Stimulated activated CD4-positive, alpha-beta T cell treated with anti-CD3 and anti-CD28 coated beads, Interleukin-1b, Interleukin-23, amount 100 ng/mL, for 48 hours (primary cell): Measurements from ENCODE around the gene ZNF805.
"Not testable (repeated sequence)": the region's sequence is repeated elsewhere in the genome, so short reads cannot be mapped to it uniquely, and the experiment has no call there.

ENCODE experiments used
- DNase-seq: peaks from one replicate; pipeline ENCODE4 v3.0.0-alpha.2; 2020

ZNF805 gene

DNA sequence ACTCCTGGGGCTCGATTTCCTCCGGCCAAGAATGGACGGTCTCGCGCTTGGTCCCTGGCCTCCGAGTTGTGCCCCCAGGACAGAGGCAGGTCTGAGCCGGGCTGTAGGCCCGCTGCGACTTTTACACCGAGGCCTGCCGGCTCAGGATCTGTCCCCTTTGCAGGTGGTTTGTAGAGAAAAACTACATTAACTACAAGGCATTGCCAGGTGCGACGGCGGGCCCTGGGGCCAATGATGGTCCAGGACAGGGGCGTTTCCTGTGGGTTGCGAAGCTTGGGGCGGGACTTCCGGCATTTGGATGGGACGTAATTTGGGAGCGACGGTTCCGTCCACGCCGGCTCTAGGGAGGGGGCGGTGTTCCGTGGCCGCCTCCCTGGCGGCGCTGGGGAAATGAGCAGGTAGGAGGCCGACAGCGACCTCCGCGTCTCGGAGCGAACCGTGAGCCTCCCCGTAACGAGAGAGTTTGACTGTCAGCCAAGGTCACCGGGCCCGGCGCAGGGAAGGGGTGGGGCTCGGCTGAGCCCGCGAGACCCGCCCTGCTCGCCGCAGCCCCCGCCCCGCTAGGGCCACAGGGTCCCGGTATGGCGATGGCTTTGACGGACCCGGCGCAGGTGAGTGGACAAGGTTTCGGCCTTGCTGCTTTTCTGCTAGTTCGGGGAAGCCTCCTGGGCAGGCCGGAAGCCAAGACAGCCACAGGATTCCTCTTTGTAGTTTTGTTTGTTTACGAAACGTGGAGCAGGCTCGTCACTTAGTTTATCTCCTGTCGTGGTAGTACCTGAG lies at the start of gene ZNF805:
Gene ZNF805 (plus strand): TSS at position 322 of the 780 bp plus-strand sequence. CDS start 260 bp downstream, at position 582.
- DNase-seq: peak; percentile 94

GRCh38 chr19:57191141-57192076 lies 49.0 kb upstream of the ZNF805 start, which contains the start of gene ZNF264:
ZNF264 (plus strand) TSS chr19:57191500; CDS start chr19:57191914, 414 bp downstream.
- DNase-seq: peak; percentile 87

- no peak for DNase-seq
Observed at GRCh38 chr19:57192077-57192420, 48.4 kb upstream of the ZNF805 start.

GRCh38 chr19:57192993-57193392 lies 47.4 kb upstream of the ZNF805 start:
- no peak for DNase-seq

DNA sequence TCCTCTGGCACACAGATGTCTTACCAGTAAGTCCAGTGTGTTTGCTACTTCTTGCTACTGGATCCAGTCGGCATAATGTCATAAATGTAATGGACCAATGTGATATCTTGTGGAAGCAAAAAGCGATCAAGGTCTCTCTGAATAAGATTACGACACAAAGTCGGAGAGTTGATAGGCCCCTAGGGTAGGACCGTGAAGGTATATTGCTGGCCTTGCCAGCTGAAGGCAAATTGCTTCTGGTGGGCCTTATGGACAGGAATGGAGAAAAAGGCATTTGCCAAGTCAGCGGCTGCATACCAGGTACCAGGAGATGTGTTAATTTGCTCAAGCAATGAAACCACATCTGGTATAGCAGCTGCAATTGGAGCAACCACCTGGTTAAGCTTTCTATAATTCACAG lies 42.6 kb upstream of the ZNF805 start:
- not testable (repeated sequence) for DNase-seq

DNA sequence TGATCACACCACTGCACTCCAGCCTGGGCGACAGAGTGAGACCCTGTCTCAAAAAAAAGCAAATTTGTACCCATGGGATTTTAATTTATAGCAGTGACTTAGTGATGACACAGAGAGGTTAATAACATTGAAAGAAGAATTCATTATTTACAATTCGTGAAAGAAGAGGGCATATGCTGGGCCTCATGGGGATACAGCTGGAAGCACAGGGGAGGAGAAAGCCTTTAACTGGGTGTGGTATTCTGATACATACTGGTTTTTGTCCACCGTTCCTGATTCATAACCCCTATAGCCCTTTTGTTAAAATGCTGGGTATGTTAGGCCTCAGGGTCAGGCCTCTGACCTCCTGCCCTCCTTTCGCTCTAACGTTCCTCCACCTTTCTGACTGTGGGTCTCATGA lies 38.3 kb upstream of the ZNF805 start:
- no peak for DNase-seq

- DNase-seq: no peak
Observed at GRCh38 chr19:57210381-57210780, 30.1 kb upstream of the ZNF805 start.

DNA sequence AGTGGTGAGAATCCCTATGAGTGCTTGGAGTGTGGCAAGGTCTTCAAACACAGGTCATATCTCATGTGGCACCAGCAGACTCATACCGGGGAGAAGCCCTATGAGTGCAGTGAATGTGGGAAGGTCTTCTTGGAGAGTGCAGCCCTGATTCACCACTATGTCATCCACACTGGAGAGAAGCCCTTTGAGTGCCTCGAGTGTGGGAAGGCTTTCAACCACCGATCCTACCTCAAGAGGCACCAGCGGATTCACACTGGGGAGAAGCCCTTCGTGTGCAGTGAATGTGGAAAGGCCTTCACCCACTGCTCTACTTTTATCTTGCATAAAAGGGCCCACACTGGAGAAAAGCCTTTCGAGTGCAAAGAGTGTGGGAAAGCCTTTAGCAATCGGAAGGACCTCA lies 28.3 kb upstream of the ZNF805 start:
- no peak for DNase-seq

DNA sequence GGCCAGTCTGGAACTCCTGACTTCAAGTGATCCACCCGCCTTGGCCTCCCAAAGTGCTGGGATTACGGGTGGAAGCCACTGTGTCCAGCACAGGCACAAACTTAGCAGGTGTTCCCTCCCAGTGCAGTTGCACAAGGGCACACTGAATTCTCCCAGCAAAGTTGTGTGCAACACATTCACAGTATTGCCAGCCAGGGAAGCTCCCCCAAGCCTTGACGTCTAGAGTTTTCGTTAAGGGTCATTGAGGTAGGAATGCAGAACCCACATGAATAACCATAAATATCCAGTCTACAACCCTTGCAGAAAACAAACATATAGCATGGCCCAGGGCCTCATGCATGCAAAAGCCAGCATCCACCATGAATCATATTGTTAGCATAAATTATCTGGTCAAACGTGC lies 12.9 kb upstream of the ZNF805 start:
- no peak for DNase-seq

- no peak for DNase-seq
Observed at GRCh38 chr19:57231686-57232085, 8.7 kb upstream of the ZNF805 start.

DNA sequence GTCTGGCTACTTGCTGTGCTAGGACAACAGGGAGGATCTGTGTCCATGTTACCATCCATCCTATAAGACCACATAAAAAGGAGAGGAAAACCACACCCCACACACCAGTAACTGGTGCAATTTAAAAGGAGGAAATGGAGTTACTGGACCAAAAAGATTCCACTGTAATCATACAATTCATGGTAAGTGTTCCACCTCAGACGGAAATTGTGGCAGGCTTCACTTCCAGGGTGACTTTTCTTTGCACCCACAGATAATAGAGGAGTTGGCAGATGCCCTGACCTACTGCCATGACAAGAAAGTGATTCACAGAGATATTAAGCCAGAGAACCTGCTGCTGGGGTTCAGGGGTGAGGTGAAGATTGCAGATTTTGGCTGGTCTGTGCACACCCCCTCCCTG lies 7.2 kb upstream of the ZNF805 start:
- DNase-seq: no peak

- DNase-seq: no peak
Observed at GRCh38 chr19:57239982-57240310, 486 bp upstream of the ZNF805 start.

DNA sequence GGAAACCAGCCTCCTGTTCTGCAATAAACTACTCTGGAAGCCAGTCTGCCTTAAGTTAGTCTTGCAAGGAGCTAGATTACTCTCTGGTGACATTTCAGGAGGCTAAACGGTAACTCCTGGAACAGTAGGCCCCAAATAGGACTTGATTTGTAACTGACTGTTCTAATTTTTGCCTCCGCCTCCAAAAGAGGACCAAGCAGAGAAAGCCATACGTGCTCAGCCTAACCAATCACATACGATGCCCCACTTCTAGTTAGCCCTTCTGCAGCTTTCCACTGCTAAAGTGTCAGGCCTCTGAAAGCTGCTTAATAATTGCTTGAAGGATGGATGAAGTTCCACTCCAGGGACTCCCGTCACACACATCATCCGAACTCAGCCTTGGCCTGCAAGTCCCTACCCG lies 744 bp downstream of the ZNF805 start:
- no peak for DNase-seq

DNA sequence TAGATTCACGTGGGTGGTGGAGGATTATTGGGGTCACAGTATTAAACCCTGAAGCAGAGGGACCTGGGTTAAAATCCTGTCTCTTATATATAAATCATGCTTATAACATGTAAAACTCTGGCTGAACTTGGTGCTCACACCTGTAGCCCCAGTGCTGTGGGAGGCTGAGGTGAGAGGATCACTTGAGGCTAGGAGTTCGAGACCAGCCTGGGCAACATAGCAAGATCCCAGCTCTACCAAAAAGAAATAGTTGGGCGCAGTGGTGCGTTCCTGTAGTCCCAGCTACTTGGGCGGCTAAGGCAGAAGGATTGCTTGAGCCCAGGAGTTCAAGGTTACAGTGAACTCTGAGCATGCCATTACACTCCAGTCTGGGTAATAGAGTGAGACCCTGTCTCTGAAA lies 2.4 kb downstream of the ZNF805 start:
- no peak for DNase-seq

DNA sequence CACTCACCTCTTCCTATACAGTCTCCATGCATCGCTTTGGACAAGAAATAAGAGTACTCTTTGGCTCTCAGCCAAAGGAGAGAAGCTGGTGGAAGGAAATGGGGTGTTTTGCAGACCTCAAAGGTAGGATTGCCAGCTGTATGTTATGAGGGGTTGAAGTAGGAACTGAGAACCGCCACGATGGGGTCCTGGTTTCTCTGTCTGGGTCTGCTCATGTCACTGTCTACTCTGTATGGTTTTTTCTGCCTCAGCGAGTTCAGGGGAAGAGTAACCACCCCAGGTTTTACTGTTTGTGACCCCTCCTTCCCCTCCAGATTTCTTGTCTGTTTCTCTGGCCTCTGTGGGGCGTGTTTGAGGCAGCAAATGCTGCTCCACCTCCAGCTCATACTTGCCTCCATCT lies 4.1 kb downstream of the ZNF805 start:
- no peak for DNase-seq

GRCh38 chr19:57245066-57245465 lies 4.6 kb downstream of the ZNF805 start:
- DNase-seq: no peak

DNA sequence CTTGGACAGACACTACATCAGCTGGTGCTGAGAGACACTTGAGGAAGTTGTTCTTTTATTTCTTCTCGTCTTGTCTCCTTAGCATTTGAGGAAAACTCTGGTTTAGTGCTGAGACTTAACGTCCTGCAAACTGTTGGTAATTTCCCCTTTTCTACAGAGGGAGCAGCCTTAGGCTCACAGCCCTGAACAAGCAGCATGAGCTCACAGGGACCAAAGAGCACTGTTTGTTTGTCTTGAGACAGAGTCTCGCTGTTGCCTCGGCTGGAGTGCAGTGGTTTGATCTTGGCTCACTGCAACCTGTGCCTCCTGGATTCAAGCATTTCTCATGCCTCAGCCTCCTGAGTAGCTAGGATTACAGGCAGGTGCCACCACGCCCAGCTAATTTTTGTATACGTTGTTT lies 5.5 kb downstream of the ZNF805 start:
- no peak for DNase-seq

GRCh38 chr19:57248646-57249045 lies 8.2 kb downstream of the ZNF805 start:
- DNase-seq: no peak

- no peak for DNase-seq
Observed at GRCh38 chr19:57249329-57249728, 8.9 kb downstream of the ZNF805 start.

GRCh38 chr19:57253767-57254166 lies 13.3 kb downstream of the ZNF805 start:
- peak; percentile 37 for DNase-seq

DNA sequence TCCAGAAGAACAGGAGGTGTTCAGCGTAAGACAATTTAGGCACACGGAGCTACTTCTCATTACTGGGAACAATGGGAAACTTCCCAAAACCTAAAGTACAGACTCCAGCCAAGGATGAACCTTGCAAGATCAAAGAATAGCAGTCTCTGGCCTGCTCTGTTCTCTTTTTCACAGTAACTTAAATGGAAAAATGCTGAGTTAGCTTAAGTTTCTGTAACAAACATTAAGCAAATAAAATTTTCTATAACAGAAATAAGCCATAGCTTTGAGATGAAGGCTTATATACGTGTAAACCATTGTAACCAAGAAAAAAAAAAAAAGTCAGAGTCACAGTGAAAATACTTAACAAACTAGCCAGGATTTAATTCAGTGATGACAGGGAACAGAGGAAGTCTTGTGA lies 21.6 kb downstream of the ZNF805 start:
- no peak for DNase-seq

GRCh38 chr19:57263244-57263741 lies 22.9 kb downstream of the ZNF805 start:
- no peak for DNase-seq

DNA sequence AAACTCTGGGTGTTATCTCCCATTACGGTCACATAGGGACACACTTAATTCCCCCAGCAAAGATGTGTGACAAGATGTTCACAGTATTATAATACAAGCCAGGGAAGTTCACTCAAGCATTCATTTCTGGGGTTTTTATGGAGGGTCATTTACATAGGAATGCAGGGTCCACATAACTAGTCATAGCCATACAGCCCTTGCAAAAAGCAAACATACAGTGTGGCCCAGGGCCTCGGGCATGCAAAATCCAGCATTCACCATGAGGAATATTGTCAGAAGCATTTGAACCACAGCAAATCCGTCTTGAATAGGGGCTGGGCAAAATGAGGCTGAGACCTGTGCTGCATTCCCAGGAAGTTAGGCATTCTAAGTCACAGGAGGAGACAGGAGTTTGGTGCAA lies 26.9 kb downstream of the ZNF805 start:
- no peak for DNase-seq
